Muscle layer of colon (tissue), 2 donors: ENCODE data around the gene EFNB2.
A peak's percentile ranks its signal among the peaks of the same experiment; 100 is the strongest.

Experiments
- H3K27ac ChIP-seq: one replicate; pipeline ENCODE4 v1.7.0; 2013; ENCODE audit warnings: low read depth, mild to moderate bottlenecking, low read length, moderate library complexity
- H3K27me3 ChIP-seq, 2 donors: one replicate each; pipeline ENCODE4 v1.7.0; 2013; ENCODE audit warnings: low read length in 2 of 2, mild to moderate bottlenecking in 2 of 2; ENCODE audit not compliant: insufficient read depth in 2 of 2, control insufficient read depth in 1 of 2
- H3K36me3 ChIP-seq: one replicate; pipeline ENCODE4 v1.7.0; 2013; ENCODE audit warnings: mild to moderate bottlenecking, low read length; ENCODE audit not compliant: insufficient read depth
- H3K4me1 ChIP-seq: one replicate; pipeline ENCODE4 v1.7.0; 2013; ENCODE audit warnings: mild to moderate bottlenecking, low read length; ENCODE audit not compliant: insufficient read depth
- H3K4me3 ChIP-seq, 2 donors: one replicate each; pipeline ENCODE4 v1.7.0; 2013; ENCODE audit warnings: low read length in 2 of 2, low read depth in 1 of 2, mild to moderate bottlenecking in 1 of 2, moderate library complexity in 1 of 2
- H3K9ac ChIP-seq: one replicate; pipeline ENCODE4 v1.7.0; 2013; ENCODE audit warnings: low read length
- H3K9me3 ChIP-seq: one replicate; pipeline ENCODE4 v1.7.0; 2013; ENCODE audit warnings: mild to moderate bottlenecking, low read length
- donor health status: abdominal sarcoma.
- donor health status: Adenocarcinoma of cecum.

Gene EFNB2

GRCh38 chr13:106566641-106567473 is 31.4 kb upstream of the EFNB2 start:
- Histone ChIP-seq H3K36me3 (no peaks in the 10 kb centered on the region), H3K27me3 (no peaks in the 10 kb centered on the region), H3K9ac (peak overlapping the region; percentile 89), H3K4me3 (peak overlapping the region; percentile 57 to 86), H3K27ac (peak overlapping the region; percentile 95), H3K4me1 (peaks cover 39% of the 10 kb centered on the region), H3K9me3 (no peaks in the 10 kb centered on the region)

GRCh38 chr13:106565127-106565775 is 29.8 kb upstream of the EFNB2 start:
- H3K4me3 ChIP-seq, result peak overlapping the region in 1 of 2 donors; percentile 2
- H3K9me3 ChIP-seq, result no peaks in the 10 kb centered on the region
- no peaks in the 10 kb centered on the region for H3K27me3 ChIP-seq
- no peak overlapping the region for H3K9ac ChIP-seq
- no peaks in the 10 kb centered on the region for H3K36me3 ChIP-seq
- peaks cover 52% of the 10 kb centered on the region for H3K4me1 ChIP-seq
- H3K27ac ChIP-seq, result peak overlapping the region; percentile 19

GRCh38 chr13:106562301-106562700 is 26.8 kb upstream of the EFNB2 start:
- no peak overlapping the region for H3K9ac ChIP-seq
- H3K4me1 ChIP-seq, result peaks cover 47% of the 10 kb centered on the region
- no peaks in the 10 kb centered on the region for H3K27me3 ChIP-seq
- peaks cover 4% of the 10 kb centered on the region for H3K36me3 ChIP-seq
- no peaks in the 10 kb centered on the region for H3K9me3 ChIP-seq
- no peak overlapping the region for H3K27ac ChIP-seq
- no peak overlapping the region for H3K4me3 ChIP-seq

GRCh38 chr13:106561551-106562170 is 26.2 kb upstream of the EFNB2 start:
- Histone ChIP-seq H3K4me1 (peaks cover 47% of the 10 kb centered on the region), H3K27me3 (no peaks in the 10 kb centered on the region), H3K9me3 (no peaks in the 10 kb centered on the region), H3K9ac (peak overlapping the region; percentile 20), H3K36me3 (peaks cover 6% of the 10 kb centered on the region), H3K4me3 (no peak overlapping the region), H3K27ac (no peak overlapping the region)

GRCh38 chr13:106560821-106561220 is 25.4 kb upstream of the EFNB2 start:
- H3K9ac ChIP-seq, result no peak overlapping the region
- H3K4me3 ChIP-seq, result no peak overlapping the region
- H3K27ac ChIP-seq, result peak overlapping the region; percentile 10
- H3K4me1 ChIP-seq, result peaks cover 41% of the 10 kb centered on the region
- no peaks in the 10 kb centered on the region for H3K27me3 ChIP-seq
- H3K36me3 ChIP-seq, result peaks cover 12% of the 10 kb centered on the region
- H3K9me3 ChIP-seq, result no peaks in the 10 kb centered on the region

- Histone ChIP-seq H3K36me3 (peaks cover 29% of the 10 kb centered on the region), H3K4me1 (peaks cover 19% of the 10 kb centered on the region), H3K4me3 (no peak overlapping the region), H3K27me3 (no peaks in the 10 kb centered on the region), H3K9me3 (no peaks in the 10 kb centered on the region), H3K27ac (no peak overlapping the region), H3K9ac (no peak overlapping the region)
These were observed 23.1 kb upstream of the EFNB2 start for GRCh38 chr13:106558527-106558926.

GRCh38 chr13:106555631-106556328 is 20.3 kb upstream of the EFNB2 start:
- H3K4me1 ChIP-seq, result peaks cover 16% of the 10 kb centered on the region
- no peak overlapping the region for H3K27ac ChIP-seq
- peaks cover 38% of the 10 kb centered on the region for H3K36me3 ChIP-seq
- H3K9me3 ChIP-seq, result no peaks in the 10 kb centered on the region
- H3K27me3 ChIP-seq, result no peaks in the 10 kb centered on the region
- no peak overlapping the region for H3K9ac ChIP-seq
- no peak overlapping the region for H3K4me3 ChIP-seq

GRCh38 chr13:106551751-106552150 is 16.3 kb upstream of the EFNB2 start:
- H3K36me3 ChIP-seq, result peaks cover 39% of the 10 kb centered on the region
- no peak overlapping the region for H3K9ac ChIP-seq
- no peak overlapping the region for H3K27ac ChIP-seq
- no peaks in the 10 kb centered on the region for H3K9me3 ChIP-seq
- peaks cover 20% of the 10 kb centered on the region for H3K4me1 ChIP-seq
- H3K27me3 ChIP-seq, result no peaks in the 10 kb centered on the region
- H3K4me3 ChIP-seq, result no peak overlapping the region

- Histone ChIP-seq H3K9ac (no peak overlapping the region), H3K9me3 (no peaks in the 10 kb centered on the region), H3K4me3 (no peak overlapping the region), H3K27ac (no peak overlapping the region), H3K36me3 (peaks cover 36% of the 10 kb centered on the region), H3K4me1 (peaks cover 20% of the 10 kb centered on the region), H3K27me3 (no peaks in the 10 kb centered on the region)
These were observed 15.9 kb upstream of the EFNB2 start for GRCh38 chr13:106551350-106551749.

GRCh38 chr13:106550570-106551135 is 15.2 kb upstream of the EFNB2 start:
- H3K9ac ChIP-seq, result no peak overlapping the region
- H3K27ac ChIP-seq, result no peak overlapping the region
- no peak overlapping the region for H3K4me3 ChIP-seq
- peaks cover 31% of the 10 kb centered on the region for H3K36me3 ChIP-seq
- H3K4me1 ChIP-seq, result peaks cover 20% of the 10 kb centered on the region
- H3K9me3 ChIP-seq, result no peaks in the 10 kb centered on the region
- no peaks in the 10 kb centered on the region for H3K27me3 ChIP-seq
